HG03095 (cell line): ENCODE data around the gene AK8.

Source experiments
- ATAC-seq: cut with Tn5 transposase; IDR thresholded peaks from one replicate; pipeline ENCODE4 v1.9.1; 2021; ENCODE audit warnings: moderate library complexity; ENCODE audit not compliant: unreplicated experiment

AK8 gene

GRCh38 chr9:132800038-132800648 lies 77.9 kb downstream of the AK8 start:
- no peak for ATAC-seq

- no peak for ATAC-seq
Observed at GRCh38 chr9:132798817-132799790, 79.0 kb downstream of the AK8 start.

- ATAC-seq = no peak
Observed at GRCh38 chr9:132797861-132798659, 80.0 kb downstream of the AK8 start.

GRCh38 chr9:132795511-132796303 lies 82.4 kb downstream of the AK8 start:
- no peak for ATAC-seq

- no peak for ATAC-seq
Observed at GRCh38 chr9:132794730-132795380, 83.2 kb downstream of the AK8 start.

GRCh38 chr9:132793606-132794580 lies 84.2 kb downstream of the AK8 start:
- no peak for ATAC-seq

GRCh38 chr9:132792547-132792946 lies 85.5 kb downstream of the AK8 start:
- ATAC-seq = no peak

- ATAC-seq = no peak
Observed at GRCh38 chr9:132791699-132792240, 86.3 kb downstream of the AK8 start.

GRCh38 chr9:132789719-132790118 lies 88.4 kb downstream of the AK8 start:
- ATAC-seq = no peak

- no peak for ATAC-seq
Observed at GRCh38 chr9:132788378-132788777, 89.7 kb downstream of the AK8 start.

- no peak for ATAC-seq
Observed at GRCh38 chr9:132787748-132788159, 90.3 kb downstream of the AK8 start.

- no peak for ATAC-seq
Observed at GRCh38 chr9:132784286-132784830, 93.7 kb downstream of the AK8 start.

- ATAC-seq = no peak
Observed at GRCh38 chr9:132783006-132783405, 95.1 kb downstream of the AK8 start.

GRCh38 chr9:132782037-132782436 lies 96.0 kb downstream of the AK8 start:
- no peak for ATAC-seq

GRCh38 chr9:132780230-132781007 lies 97.7 kb downstream of the AK8 start:
- no peak for ATAC-seq

GRCh38 chr9:132776891-132777290 lies 101.2 kb downstream of the AK8 start:
- no peak for ATAC-seq

- ATAC-seq = no peak
Observed at GRCh38 chr9:132776268-132776667, 101.8 kb downstream of the AK8 start.

GRCh38 chr9:132775720-132776119 lies 102.4 kb downstream of the AK8 start:
- no peak for ATAC-seq
